Skeletal muscle tissue (tissue), 4 donors: ENCODE results near the gene KCND2. TPM values are rescaled to one million over a fixed set of nuclear protein-coding genes. Genes with fewer than 3 reads are reported as not detected.

Experiments used
- H3K27ac ChIP-seq: one replicate; pipeline ENCODE4 v1.7.0; 2013; ENCODE audit warnings: mild to moderate bottlenecking, low read depth, low read length, inconsistent platforms
- H3K27me3 ChIP-seq, 3 donors: one replicate each; pipeline ENCODE4 v1.7.0; 2013; ENCODE audit warnings: low read length in 3 of 3; ENCODE audit not compliant: control insufficient read depth in 3 of 3, insufficient read depth in 3 of 3
- H3K36me3 ChIP-seq, 3 donors: one replicate each; pipeline ENCODE4 v1.7.0; 2013; ENCODE audit warnings: low read length in 3 of 3; ENCODE audit not compliant: control insufficient read depth in 3 of 3, insufficient read depth in 3 of 3
- H3K4me1 ChIP-seq, 3 donors: one replicate each; pipeline ENCODE4 v1.7.0; 2013; ENCODE audit warnings: low read length in 3 of 3, mild to moderate bottlenecking in 3 of 3; ENCODE audit not compliant: control insufficient read depth in 3 of 3, insufficient read depth in 3 of 3
- H3K4me3 ChIP-seq, 3 donors: one replicate each; pipeline ENCODE4 v1.7.0; 2013; ENCODE audit warnings: low read length in 3 of 3
- H3K9ac ChIP-seq, 3 donors: one replicate each; pipeline ENCODE4 v1.7.0; 2013; ENCODE audit warnings: low read length in 3 of 3, mild to moderate bottlenecking in 3 of 3, moderate library complexity in 2 of 3, low read depth in 1 of 3
- H3K9me3 ChIP-seq, 3 donors: one replicate each; pipeline ENCODE4 v1.7.0; 2013; ENCODE audit warnings: low read length in 3 of 3; ENCODE audit not compliant: control insufficient read depth in 3 of 3
- total RNA-seq: library from RNA; depleted of rRNA; stranded (reverse); fragments of >200 nt; gene quantifications from one replicate; pipeline ENCODE4 v1.2.3, GENCODE V29; 2014
- donor health status: Osteomylitis.

The KCND2 gene
- total RNA-seq, 1 donor from 2014 or later, result 2.6 TPM

DNA sequence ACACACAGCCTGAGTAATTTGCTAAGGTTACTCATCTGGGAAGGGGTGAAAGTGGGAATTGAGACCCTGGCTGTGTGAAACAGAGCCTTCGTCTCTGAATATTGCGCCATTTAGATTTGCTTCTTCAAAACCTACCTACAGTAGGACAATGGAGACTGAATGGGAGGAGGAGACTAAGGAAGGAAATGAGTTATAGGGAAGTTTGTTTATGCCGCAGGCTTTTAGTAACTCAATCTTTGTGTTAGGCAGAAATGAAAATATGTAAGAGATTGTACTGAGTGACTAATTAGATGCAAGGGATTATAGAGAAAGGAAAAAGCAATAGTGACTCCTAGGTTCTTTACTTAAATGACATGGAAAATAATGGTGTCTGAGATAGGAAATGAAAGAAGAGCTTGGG, 80.2 kb downstream of the KCND2 start:
- no peaks in the 10 kb centered on the region for H3K27me3 ChIP-seq
- no peak overlapping the region for H3K27ac ChIP-seq

DNA sequence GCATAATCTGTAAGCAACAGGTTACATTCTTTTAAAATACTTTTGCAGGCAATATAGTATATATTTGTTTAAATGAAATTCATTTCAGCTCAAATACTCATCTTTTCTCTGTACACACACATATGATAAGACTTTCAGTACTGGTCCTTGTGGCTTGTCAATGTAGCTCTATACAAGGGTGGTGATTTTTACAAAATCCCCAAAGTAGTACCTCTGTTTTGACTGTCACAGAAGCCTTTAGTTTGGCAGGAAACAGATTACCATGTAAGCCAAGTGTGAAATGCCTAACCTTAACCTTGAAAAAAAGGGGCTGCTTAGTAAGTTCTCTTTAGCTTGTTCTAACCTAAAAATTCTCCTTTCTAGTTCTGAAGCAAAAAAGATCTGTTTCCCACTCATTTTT, 87.9 kb downstream of the KCND2 start:
- no peaks in the 10 kb centered on the region for H3K9me3 ChIP-seq

More for the DNA sequence above, 80.2 kb downstream of the KCND2 start:
- Histone ChIP-seq H3K4me1 (no peaks in the 10 kb centered on the region), H3K9me3 (no peaks in the 10 kb centered on the region), H3K36me3 (no peaks in the 10 kb centered on the region), H3K4me3 (no peak overlapping the region), H3K9ac (no peak overlapping the region)

DNA sequence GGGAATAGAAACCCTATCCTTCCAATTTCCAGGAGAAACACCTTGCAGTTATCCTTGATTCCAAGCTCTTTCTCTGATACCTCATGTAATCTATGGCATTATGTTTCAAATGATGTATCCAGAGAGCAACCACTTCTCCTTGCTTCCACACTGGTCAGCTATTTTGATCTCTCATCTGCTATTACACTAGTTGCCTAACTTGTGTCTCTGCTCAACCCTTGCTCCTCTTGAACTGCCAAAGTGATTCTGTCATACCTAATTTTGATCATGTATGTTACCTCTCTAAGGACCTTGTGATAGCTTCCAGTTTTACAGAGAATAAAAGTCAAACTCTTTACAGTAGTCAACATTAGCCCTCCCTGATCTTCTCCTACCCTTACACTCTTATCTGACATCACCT, 90.4 kb downstream of the KCND2 start:
- no peak overlapping the region for H3K4me3 ChIP-seq
- H3K9me3 ChIP-seq, result no peaks in the 10 kb centered on the region

More for the DNA sequence above, 87.9 kb downstream of the KCND2 start:
- no peak overlapping the region for H3K9ac ChIP-seq
- H3K27me3 ChIP-seq, result no peaks in the 10 kb centered on the region
- no peak overlapping the region for H3K27ac ChIP-seq
- no peaks in the 10 kb centered on the region for H3K36me3 ChIP-seq
- no peak overlapping the region for H3K4me3 ChIP-seq
- H3K4me1 ChIP-seq, result no peaks in the 10 kb centered on the region

DNA sequence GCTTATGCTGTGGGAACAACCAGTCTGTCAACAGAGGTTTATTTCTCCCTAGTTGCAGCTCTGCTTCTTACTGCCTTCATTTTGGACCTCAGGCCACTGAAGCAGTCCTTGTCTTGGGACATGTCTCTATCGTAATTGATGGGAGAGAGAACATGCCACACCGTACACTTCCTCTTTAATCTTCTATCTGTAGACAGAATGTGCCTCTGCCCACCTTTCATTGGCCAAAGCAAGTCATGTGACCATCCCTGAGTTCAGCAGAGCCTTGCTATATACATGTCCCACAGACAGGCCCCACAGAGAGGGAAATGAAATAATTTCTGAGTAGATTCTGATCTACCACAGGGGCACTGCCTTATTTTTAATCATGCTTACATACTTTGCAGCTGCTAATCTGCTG, 98.0 kb downstream of the KCND2 start:
- no peak overlapping the region for H3K27ac ChIP-seq
- H3K4me1 ChIP-seq, result no peaks in the 10 kb centered on the region
- no peaks in the 10 kb centered on the region for H3K9me3 ChIP-seq
- H3K36me3 ChIP-seq, result no peaks in the 10 kb centered on the region
- no peaks in the 10 kb centered on the region for H3K27me3 ChIP-seq
- H3K4me3 ChIP-seq, result no peak overlapping the region
- H3K9ac ChIP-seq, result no peak overlapping the region

More for the DNA sequence above, 90.4 kb downstream of the KCND2 start:
- Histone ChIP-seq H3K4me1 (no peaks in the 10 kb centered on the region), H3K27ac (no peak overlapping the region), H3K36me3 (no peaks in the 10 kb centered on the region), H3K27me3 (no peaks in the 10 kb centered on the region), H3K9ac (no peak overlapping the region)

DNA sequence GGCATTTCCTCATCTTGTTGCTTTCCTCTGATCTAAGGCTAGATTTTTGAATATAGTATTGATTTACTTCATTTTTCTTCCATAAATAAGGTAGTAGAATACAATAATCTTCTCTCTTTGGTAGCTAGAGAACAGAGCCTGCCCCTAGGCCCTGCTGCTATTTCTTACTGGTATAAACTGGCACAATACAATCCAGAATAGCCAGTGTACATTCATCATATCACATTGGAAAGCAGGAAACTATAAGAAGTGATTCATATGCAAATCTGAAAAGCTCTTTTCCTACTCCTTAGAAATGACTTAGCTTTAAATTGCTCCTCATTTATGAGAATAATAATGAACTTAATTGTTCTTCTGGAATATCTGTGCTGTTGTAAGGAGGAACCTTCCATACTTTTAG, 100.2 kb downstream of the KCND2 start:
- Histone ChIP-seq H3K27me3 (no peaks in the 10 kb centered on the region), H3K9me3 (no peaks in the 10 kb centered on the region), H3K4me1 (no peaks in the 10 kb centered on the region), H3K27ac (no peak overlapping the region), H3K4me3 (no peak overlapping the region), H3K9ac (no peak overlapping the region), H3K36me3 (no peaks in the 10 kb centered on the region)

DNA sequence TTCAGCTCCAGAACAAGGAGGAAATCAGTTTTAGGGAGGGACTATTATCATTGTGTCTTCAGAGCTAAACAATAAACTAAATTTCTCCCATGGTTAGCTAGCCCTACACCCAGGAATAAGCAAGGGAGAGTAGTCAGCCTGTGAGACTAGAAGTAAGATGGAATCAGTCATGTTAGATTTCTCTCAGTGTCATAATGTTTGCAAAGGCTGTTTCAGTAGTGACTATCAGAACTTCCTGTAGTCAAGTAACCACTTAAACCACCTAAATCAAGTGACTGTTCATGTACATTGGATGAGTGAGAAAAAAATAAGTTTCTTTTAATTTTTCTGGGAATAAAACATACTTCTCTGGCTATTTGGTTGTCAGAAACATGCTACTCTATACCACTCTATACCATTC, 121.6 kb downstream of the KCND2 start:
- H3K36me3 ChIP-seq, result no peaks in the 10 kb centered on the region
- no peaks in the 10 kb centered on the region for H3K27me3 ChIP-seq

DNA sequence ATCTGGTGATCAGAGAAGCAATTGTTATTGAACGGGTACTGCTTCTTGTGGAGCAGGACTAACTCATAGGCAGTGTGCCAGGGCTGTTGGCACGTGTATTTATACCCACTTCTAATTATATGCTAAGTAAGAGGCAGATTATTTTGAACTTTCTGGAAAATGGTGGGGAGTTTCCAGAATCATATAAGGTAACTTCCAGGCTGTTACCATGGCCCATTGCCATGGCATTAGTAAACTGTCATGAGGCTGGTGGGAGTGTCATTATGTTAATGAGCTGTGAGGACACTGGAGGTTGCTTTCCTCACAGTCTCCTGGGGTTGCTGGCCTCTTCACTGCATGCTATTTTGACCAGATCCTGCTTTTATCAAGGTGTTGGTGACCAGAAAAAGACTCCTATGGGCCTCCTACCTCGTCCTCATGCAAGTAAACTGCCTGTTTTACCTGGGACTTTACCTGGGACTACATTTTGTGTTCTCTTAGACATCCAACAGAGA, 122.6 kb downstream of the KCND2 start:
- Histone ChIP-seq H3K27me3 (no peaks in the 10 kb centered on the region), H3K9me3 (no peaks in the 10 kb centered on the region), H3K9ac (no peak overlapping the region), H3K4me3 (no peak overlapping the region), H3K36me3 (no peaks in the 10 kb centered on the region), H3K4me1 (no peaks in the 10 kb centered on the region), H3K27ac (no peak overlapping the region)

More for the DNA sequence above, 121.6 kb downstream of the KCND2 start:
- H3K9ac ChIP-seq, result no peak overlapping the region
- no peaks in the 10 kb centered on the region for H3K9me3 ChIP-seq
- H3K4me1 ChIP-seq, result no peaks in the 10 kb centered on the region
- H3K4me3 ChIP-seq, result no peak overlapping the region
- H3K27ac ChIP-seq, result no peak overlapping the region

DNA sequence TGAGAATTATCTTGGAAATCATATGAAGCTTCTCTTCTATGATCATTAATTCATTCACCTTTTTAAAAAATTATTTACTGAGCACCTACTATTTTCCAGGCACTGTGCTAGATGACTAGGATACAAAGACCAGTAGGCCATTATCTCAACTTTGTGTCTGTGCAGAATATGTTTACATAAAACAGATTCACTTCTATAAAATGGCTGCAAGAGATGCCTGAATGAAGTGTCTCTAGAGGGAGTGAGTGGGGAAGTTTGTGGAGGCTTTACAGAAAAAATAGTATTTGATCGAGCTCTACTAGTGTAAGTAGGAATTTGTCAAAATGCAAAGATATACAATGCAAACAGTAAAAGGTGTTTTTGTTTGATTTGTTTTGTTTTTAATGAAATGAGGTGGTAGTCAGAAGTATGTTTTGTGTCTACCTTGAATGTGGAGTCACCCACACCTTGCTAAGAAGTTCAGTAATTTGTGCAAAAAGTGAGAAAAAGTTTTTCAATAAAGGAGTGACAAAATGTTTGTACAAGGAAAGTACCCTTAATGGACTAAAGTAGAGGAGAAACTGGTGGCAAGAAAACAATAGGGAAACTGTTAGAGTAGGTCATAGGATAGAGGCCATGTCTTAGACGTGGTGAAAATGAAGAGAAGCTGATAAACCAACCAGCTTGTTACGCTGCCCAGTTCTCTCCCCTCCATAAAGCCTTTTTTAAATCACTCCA, 125.5 kb downstream of the KCND2 start:
- Histone ChIP-seq H3K36me3 (no peaks in the 10 kb centered on the region), H3K9ac (no peak overlapping the region), H3K4me1 (no peaks in the 10 kb centered on the region)

DNA sequence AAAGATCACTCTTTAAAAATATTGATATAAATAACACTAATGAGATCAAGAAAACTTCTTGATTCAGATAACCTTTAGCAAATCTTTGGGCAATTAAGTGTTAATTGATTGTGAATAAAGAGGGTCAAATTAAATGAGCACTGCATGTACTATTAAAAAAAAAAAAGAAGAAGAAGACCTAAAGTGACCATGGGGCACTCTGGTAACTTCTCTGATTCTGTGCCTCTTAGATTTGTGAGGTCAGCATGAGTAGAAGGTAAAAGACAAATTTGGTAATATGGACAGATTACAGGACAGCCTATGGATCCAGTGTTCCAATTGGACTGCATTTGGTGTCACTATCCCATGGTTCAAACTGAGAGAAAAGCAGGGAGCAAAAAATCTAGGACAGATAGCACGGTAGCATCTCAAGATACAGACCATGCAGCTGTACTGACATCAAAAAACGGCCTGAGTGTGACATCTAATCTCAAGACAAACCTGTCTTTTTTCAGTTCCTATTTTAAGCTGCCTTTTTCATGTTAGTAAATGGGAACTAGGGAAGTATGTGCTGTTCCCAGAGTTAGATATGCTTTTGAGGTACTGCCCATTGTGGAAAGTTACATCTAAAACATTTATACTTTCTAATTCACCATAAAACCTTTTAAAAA, 128.0 kb downstream of the KCND2 start:
- Histone ChIP-seq H3K27ac (no peak overlapping the region), H3K36me3 (no peaks in the 10 kb centered on the region), H3K4me1 (no peaks in the 10 kb centered on the region), H3K9me3 (no peaks in the 10 kb centered on the region), H3K9ac (no peak overlapping the region), H3K4me3 (no peak overlapping the region), H3K27me3 (no peaks in the 10 kb centered on the region)

More for the DNA sequence above, 125.5 kb downstream of the KCND2 start:
- Histone ChIP-seq H3K27ac (no peak overlapping the region), H3K4me3 (no peak overlapping the region), H3K9me3 (no peaks in the 10 kb centered on the region), H3K27me3 (no peaks in the 10 kb centered on the region)

DNA sequence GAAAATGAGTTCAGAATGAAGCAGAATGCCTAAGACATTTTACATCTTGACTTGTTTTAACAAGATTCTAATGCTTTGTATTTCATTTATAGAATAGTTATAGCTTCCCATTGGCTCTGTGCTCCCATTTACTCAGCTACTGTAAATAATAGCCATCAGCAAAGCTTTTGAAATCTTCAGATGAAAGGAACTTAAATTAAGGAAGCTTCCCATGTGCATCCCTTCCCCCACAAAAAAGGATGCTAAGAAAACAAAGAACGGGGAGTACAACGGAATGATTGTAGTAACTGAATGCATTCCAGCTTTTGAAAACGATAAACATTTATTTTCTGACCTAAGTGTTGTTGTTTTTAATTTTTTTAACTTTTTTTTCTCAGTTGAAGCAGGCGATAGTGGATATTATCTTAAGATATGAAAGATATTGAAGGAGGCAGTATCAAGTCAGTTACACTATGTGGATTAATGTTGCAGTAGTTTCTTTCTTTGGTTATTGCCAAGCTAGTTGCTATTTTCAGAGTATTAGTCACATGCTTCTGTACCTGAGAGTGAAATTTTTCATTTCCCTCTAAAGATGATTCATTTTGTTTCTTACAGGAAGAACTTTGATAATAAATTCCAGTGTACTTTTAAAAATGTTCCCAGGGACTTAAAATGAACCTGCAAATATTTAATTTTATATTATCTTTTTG, 129.2 kb downstream of the KCND2 start:
- H3K27ac ChIP-seq, result no peak overlapping the region
- no peak overlapping the region for H3K9ac ChIP-seq
- H3K4me3 ChIP-seq, result no peak overlapping the region
- H3K9me3 ChIP-seq, result no peaks in the 10 kb centered on the region
- H3K36me3 ChIP-seq, result no peaks in the 10 kb centered on the region
- no peaks in the 10 kb centered on the region for H3K4me1 ChIP-seq
- no peaks in the 10 kb centered on the region for H3K27me3 ChIP-seq
